ENCODE measurements around the gene RPTOR.

Gene RPTOR

GRCh38 chr17:80545499-80545826 is 825 bp downstream of the RPTOR start:
- ChIA-PET CTCF (no interaction called here), POLR2A (ENCODE audit: low non-redundant PET) (interaction anchor here (0.6 kb wide), 1 partner anchor 13 kb away, joined by 3 read pairs; no protein-coding TSS in a partner anchor)
- TF ChIP-seq, protein P1, sequence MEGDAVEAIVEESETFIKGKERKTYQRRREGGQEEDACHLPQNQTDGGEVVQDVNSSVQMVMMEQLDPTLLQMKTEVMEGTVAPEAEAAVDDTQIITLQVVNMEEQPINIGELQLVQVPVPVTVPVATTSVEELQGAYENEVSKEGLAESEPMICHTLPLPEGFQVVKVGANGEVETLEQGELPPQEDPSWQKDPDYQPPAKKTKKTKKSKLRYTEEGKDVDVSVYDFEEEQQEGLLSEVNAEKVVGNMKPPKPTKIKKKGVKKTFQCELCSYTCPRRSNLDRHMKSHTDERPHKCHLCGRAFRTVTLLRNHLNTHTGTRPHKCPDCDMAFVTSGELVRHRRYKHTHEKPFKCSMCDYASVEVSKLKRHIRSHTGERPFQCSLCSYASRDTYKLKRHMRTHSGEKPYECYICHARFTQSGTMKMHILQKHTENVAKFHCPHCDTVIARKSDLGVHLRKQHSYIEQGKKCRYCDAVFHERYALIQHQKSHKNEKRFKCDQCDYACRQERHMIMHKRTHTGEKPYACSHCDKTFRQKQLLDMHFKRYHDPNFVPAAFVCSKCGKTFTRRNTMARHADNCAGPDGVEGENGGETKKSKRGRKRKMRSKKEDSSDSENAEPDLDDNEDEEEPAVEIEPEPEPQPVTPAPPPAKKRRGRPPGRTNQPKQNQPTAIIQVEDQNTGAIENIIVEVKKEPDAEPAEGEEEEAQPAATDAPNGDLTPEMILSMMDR (conservative IDR thresholded peaks at IDR 0.05; ENCODE audit: low read depth), result no peak
- peak overlapping the region; percentile 71 for H3K27ac ChIP-seq
- peak; percentile 39 for DNase-seq (ENCODE audit: low spot score)

DNA sequence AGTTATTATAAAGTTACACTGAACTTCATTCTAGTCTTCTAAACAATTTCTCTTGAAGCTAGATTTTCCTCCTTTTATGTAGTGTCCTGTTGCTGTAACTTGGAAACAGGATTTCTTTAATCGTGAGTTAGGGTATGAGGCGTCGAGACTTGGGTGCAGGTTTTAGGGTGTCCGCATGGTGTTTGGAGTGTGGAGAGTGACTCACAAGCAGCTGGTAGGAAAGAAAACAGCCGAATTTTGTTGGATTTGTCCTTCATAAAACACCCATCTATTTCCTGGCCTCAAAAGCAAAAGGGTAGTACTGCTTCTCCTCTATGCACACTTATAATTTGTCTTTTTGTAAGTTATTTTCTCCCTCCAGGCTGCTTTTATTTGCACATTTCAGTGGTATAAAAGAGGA is 1.6 kb downstream of the RPTOR start:
- POLR2A ChIA-PET (ENCODE audit: low non-redundant PET), result interaction anchor here (0.6 kb wide), 1 partner anchor 13 kb away, joined by 3 read pairs; no protein-coding TSS in a partner anchor
- TF ChIP-seq, protein P1 (conservative IDR thresholded peaks at IDR 0.05; ENCODE audit: low read depth), result no peak
- peak; percentile 30 for DNase-seq (ENCODE audit: low spot score)
- CTCF ChIA-PET, result interaction anchor here (0.5 kb wide), 1 partner anchor 9 kb away, joined by 3 read pairs; no protein-coding TSS in a partner anchor
- no peak overlapping the region for H3K27ac ChIP-seq

- ChIA-PET CTCF (no interaction called here), POLR2A (ENCODE audit: low non-redundant PET) (no interaction called here)
- no peak for DNase-seq (ENCODE audit: low spot score)
- TF ChIP-seq, protein P1 (conservative IDR thresholded peaks at IDR 0.05; ENCODE audit: low read depth), result no peak
- H3K27ac ChIP-seq, result no peak overlapping the region
Observed at GRCh38 chr17:80552523-80552922, 7.9 kb downstream of the RPTOR start.

DNA sequence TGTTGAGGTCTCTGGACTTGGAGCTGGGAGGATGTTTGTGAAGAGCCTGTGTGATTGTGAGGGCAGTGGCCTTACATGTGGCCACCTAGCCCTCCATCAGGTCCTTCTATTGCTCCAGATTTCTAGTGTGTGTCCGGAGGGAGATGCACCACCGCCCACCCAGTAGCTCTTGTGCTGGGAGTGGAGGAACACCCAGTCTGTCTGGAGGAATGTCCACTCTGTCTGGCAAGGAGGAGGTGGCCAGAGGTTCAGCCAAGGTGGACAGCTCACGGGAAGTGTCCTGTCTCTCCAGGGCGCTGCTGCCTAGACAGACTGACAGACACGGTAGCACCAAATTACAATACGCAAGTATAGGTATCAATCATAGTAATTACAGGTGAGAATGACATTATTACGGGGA is 10.6 kb downstream of the RPTOR start:
- TF ChIP-seq, protein P1 (conservative IDR thresholded peaks at IDR 0.05; ENCODE audit: low read depth), result no peak
- no peak overlapping the region for H3K27ac ChIP-seq
- POLR2A ChIA-PET (ENCODE audit: low non-redundant PET), result no interaction called here
- CTCF ChIA-PET, result interaction anchor here (0.6 kb wide), 2 partner anchors 9 to 23 kb away, joined by 3 to 4 read pairs; no protein-coding TSS in a partner anchor
- DNase-seq (ENCODE audit: low spot score), result no peak

DNA sequence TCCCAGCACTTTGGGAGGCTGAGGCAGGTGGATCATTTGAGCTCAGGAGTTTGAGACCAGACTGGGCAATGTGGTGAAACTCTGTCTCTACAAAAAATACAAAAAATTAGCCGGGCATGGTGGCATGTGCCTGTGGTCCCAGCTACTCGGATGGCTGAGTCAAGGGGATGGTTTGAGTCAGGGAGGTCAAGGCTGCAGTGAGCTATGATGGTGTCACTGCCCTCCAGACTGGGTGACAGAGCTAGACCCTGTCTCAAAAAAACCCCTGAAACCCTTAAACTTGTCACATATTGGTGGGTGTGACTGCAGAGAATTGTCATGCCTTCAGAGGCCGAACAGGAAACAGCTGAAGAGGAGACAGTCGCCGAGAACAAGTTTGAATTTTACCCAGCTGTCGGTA is 13.4 kb downstream of the RPTOR start:
- TF ChIP-seq, protein P1 (conservative IDR thresholded peaks at IDR 0.05; ENCODE audit: low read depth), result no peak
- ChIA-PET CTCF (no interaction called here), POLR2A (ENCODE audit: low non-redundant PET) (no interaction called here)
- DNase-seq (ENCODE audit: low spot score), result no peak
- no peak overlapping the region for H3K27ac ChIP-seq

DNA sequence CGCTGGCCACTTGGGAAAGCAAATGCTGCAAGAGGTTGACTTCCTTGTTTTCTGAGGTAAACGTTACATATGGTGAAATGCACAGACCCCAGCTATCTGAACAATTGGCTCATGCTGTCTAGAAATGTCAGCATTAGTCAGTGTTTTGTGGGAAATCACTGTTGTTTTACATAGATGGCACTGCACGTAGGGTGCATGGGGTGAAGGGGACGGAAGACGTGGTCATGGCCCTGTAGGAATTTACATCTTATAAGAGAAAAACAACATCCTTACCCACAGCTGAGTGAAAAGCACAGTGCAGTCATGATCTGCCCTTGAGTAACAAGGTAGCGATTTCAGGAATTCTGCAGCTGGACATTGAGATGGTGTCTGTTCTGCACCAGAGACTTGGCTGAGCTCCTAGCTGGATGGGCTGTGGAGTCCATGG is 15.2 kb downstream of the RPTOR start:
- H3K27ac ChIP-seq, result no peak overlapping the region
- CTCF ChIA-PET, result no interaction called here

More for the DNA sequence above, 15.2 kb downstream of the RPTOR start:
- no peak for DNase-seq (ENCODE audit: low spot score)
- POLR2A ChIA-PET (ENCODE audit: low non-redundant PET), result no interaction called here
- TF ChIP-seq, protein P1 (conservative IDR thresholded peaks at IDR 0.05; ENCODE audit: low read depth), result no peak

All from RWPE1 (cell line).